HFFc6 (cell line): ENCODE results near the gene CD3G. TPM values are rescaled to one million over a fixed set of nuclear protein-coding genes. Genes with fewer than 3 reads are reported as not detected.

Source experiments
- DNase-seq: peaks from one replicate; pipeline ENCODE4 v3.0.0-alpha.2; 2018
- H3K27ac Mint-ChIP-seq: 2 replicates; pipeline ENCODE4 v1.8.0; 2020; ENCODE audit warnings: mild to moderate bottlenecking, mixed read lengths
- H3K27me3 Mint-ChIP-seq: 2 replicates; pipeline ENCODE4 v1.8.0; 2021; ENCODE audit warnings: mild to moderate bottlenecking, moderate library complexity, mixed read lengths; ENCODE audit not compliant: insufficient read depth
- H3K36me3 Mint-ChIP-seq: 2 replicates; pipeline ENCODE4 v1.8.0; 2021; ENCODE audit warnings: low read depth, mixed read lengths
- H3K4me1 Mint-ChIP-seq: 2 replicates; pipeline ENCODE4 v1.8.0; 2020; ENCODE audit warnings: low read depth, mixed read lengths
- H3K4me3 Mint-ChIP-seq: 2 replicates; pipeline ENCODE4 v1.8.0; 2020; ENCODE audit warnings: mild to moderate bottlenecking, moderate library complexity, mixed read lengths
- H3K9me3 Mint-ChIP-seq: 2 replicates; pipeline ENCODE4 v1.8.0; 2020; ENCODE audit warnings: mild to moderate bottlenecking, mixed read lengths
- CTCF ChIP-seq: fragments of 200-600 bp; sonication (generic); IDR thresholded peaks from 2 replicates; pipeline ENCODE4 v1.5.0; 2021; ENCODE audit warnings: antibody characterized with exemption, mild to moderate bottlenecking
- total RNA-seq, 6 experiments: library from RNA; stranded (reverse); fragmentation: NEBNext Ultra II Directional; extraction: Animal tissue kit (Norgen Biotek cat#: 25700); gene quantifications; 2 replicates in 1 of 6; 3 replicates in 5 of 6; pipeline ENCODE4 v1.2.3, GENCODE V29; 2021

CD3G gene
- total RNA-seq, 6 experiments from 2014 or later = not detected

DNA sequence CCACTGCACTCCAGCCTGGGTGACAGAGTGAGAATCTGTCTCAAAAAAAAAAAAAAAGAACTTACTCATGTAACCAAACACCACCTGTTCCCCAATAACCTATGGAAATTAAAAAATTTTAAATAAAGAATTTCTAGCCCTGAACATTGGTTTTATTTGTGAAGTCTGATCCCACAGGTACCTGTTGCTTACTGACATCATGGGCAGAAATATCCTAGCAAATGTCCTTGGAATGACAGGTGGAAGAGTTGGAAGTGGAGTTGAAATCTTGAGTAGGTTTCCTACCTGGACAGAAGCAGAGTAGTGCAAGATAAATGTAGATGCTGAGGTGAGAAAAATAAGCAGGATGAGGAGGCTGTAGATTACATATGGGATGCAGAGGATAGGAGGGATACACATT, 18.9 kb upstream of the CD3G start:
- H3K27me3 Mint-ChIP-seq = peaks cover 7% of the 10 kb centered on the region
- DNase-seq = no peak
- H3K27ac Mint-ChIP-seq = no peak overlapping the region
- no peaks in the 10 kb centered on the region for H3K36me3 Mint-ChIP-seq
- no peaks in the 10 kb centered on the region for H3K9me3 Mint-ChIP-seq
- TF ChIP-seq CTCF = no peak
- H3K4me1 Mint-ChIP-seq = no peaks in the 10 kb centered on the region
- no peak overlapping the region for H3K4me3 Mint-ChIP-seq

DNA sequence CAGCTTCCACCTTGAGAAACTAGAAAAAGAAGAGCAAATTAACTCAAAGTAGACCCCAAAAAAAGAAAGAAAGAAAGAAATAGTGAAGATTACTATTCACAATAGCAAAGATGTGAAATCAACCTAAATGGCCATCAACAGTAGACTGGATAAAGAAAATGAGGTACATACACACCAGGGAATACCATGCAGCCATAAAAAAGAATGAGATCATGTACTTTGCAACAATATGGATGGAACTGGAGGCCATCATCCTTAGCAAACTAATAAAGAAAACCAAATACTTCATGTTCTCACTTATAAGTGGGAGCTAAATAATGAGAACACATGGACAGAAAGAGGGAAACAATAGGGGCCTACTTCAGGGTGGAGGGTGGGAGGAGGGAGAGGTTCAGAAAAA, 15.4 kb upstream of the CD3G start:
- TF ChIP-seq CTCF = no peak
- H3K36me3 Mint-ChIP-seq = no peaks in the 10 kb centered on the region
- no peak for DNase-seq
- no peak overlapping the region for H3K27ac Mint-ChIP-seq
- H3K9me3 Mint-ChIP-seq = no peaks in the 10 kb centered on the region
- H3K4me1 Mint-ChIP-seq = no peaks in the 10 kb centered on the region
- peaks cover 3% of the 10 kb centered on the region for H3K27me3 Mint-ChIP-seq
- H3K4me3 Mint-ChIP-seq = no peak overlapping the region

- TF ChIP-seq CTCF = no peak
- DNase-seq = no peak
- H3K27me3 Mint-ChIP-seq = peaks cover 16% of the 10 kb centered on the region
- H3K36me3 Mint-ChIP-seq = no peaks in the 10 kb centered on the region
- H3K9me3 Mint-ChIP-seq = no peaks in the 10 kb centered on the region
- no peak overlapping the region for H3K4me3 Mint-ChIP-seq
- H3K4me1 Mint-ChIP-seq = no peaks in the 10 kb centered on the region
- no peak overlapping the region for H3K27ac Mint-ChIP-seq
These were observed 9.4 kb upstream of the CD3G start for GRCh38 chr11:118334745-118335144.

DNA sequence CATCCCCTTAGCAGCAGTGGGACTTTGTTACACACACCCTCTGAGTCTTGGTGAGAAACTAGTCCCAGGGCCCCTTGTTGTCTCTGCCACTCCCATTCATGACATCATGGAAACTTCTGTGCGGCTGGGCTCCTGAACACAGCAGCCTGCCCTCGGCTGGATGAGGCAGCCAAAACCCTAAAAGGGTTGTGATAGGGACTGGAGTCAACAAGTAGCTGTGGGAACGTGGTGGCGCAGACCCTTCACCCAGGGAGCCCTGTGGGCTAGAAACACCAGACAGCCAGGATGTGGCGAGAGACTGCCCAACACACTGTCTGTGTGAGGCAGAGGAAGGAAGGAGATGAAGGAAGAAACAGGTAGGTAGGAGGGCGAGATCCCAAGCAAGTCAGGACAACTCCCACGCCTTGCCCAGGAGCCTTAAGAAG, 5.5 kb upstream of the CD3G start:
- Mint-ChIP-seq H3K27ac (no peak overlapping the region), H3K36me3 (no peaks in the 10 kb centered on the region), H3K27me3 (peaks cover 22% of the 10 kb centered on the region), H3K4me3 (no peak overlapping the region), H3K9me3 (no peaks in the 10 kb centered on the region), H3K4me1 (no peaks in the 10 kb centered on the region)
- no peak for DNase-seq
- no peak for TF ChIP-seq CTCF

- H3K4me1 Mint-ChIP-seq = no peaks in the 10 kb centered on the region
- no peak for TF ChIP-seq CTCF
- no peak for DNase-seq
- H3K4me3 Mint-ChIP-seq = no peak overlapping the region
- no peaks in the 10 kb centered on the region for H3K36me3 Mint-ChIP-seq
- H3K27ac Mint-ChIP-seq = no peak overlapping the region
- H3K9me3 Mint-ChIP-seq = no peaks in the 10 kb centered on the region
- H3K27me3 Mint-ChIP-seq = peaks cover 22% of the 10 kb centered on the region
These were observed 4.7 kb upstream of the CD3G start for GRCh38 chr11:118339281-118339961.
